ENCODE measurements around the gene STXBP5. TPM values are rescaled to one million over a fixed set of nuclear protein-coding genes. Genes with fewer than 3 reads are reported as not detected.

STXBP5 gene
- total RNA-seq, 2 donors from 2014 or later, result 9.9 to 13.6 TPM

GRCh38 chr6:147194652-147195411 is 9.4 kb upstream of the STXBP5 start:
- DNase-seq (ENCODE audit: low spot score), result no peak
- Histone ChIP-seq H3K27me3 (no peaks in the 10 kb centered on the region), H3K36me3 (no peaks in the 10 kb centered on the region), H3K4me1 (no peaks in the 10 kb centered on the region), H3K4me3 (no peak overlapping the region), H3K9me3 (no peaks in the 10 kb centered on the region), H3K27ac (no peak overlapping the region)
- no peak for TF ChIP-seq CTCF (IDR thresholded peaks at IDR 0.05)

GRCh38 chr6:147195510-147195909 is 8.7 kb upstream of the STXBP5 start:
- TF ChIP-seq CTCF (IDR thresholded peaks at IDR 0.05), result no peak
- DNase-seq (ENCODE audit: low spot score), result no peak
- Histone ChIP-seq H3K27me3 (no peaks in the 10 kb centered on the region), H3K36me3 (no peaks in the 10 kb centered on the region), H3K4me3 (no peak overlapping the region), H3K4me1 (no peaks in the 10 kb centered on the region), H3K27ac (no peak overlapping the region), H3K9me3 (no peaks in the 10 kb centered on the region)

- Histone ChIP-seq H3K4me3 (no peak overlapping the region), H3K27ac (no peak overlapping the region), H3K4me1 (no peaks in the 10 kb centered on the region), H3K9me3 (no peaks in the 10 kb centered on the region), H3K36me3 (no peaks in the 10 kb centered on the region), H3K27me3 (no peaks in the 10 kb centered on the region)
- DNase-seq (ENCODE audit: low spot score), result no peak
- no peak for TF ChIP-seq CTCF (IDR thresholded peaks at IDR 0.05)
These were observed 8.2 kb upstream of the STXBP5 start for GRCh38 chr6:147195987-147196386.

GRCh38 chr6:147200711-147201110 is 3.5 kb upstream of the STXBP5 start:
- Histone ChIP-seq H3K9me3 (no peaks in the 10 kb centered on the region), H3K27ac (no peak overlapping the region), H3K27me3 (no peaks in the 10 kb centered on the region), H3K36me3 (no peaks in the 10 kb centered on the region), H3K4me3 (no peak overlapping the region), H3K4me1 (peaks cover 0 to 5% of the 10 kb centered on the region in 2 donors)
- no peak for DNase-seq (ENCODE audit: low spot score)
- TF ChIP-seq CTCF (IDR thresholded peaks at IDR 0.05), result no peak

- H3K36me3 ChIP-seq, result no peaks in the 10 kb centered on the region
- peak overlapping the region; percentile 73 to 90 for H3K4me3 ChIP-seq
- peak overlapping the region; percentile 93 for H3K27ac ChIP-seq
- H3K9me3 ChIP-seq, result no peaks in the 10 kb centered on the region
- H3K4me1 ChIP-seq, result peaks cover 0 to 14% of the 10 kb centered on the region in 2 donors
- DNase-seq (ENCODE audit: low spot score), result no peak
- no peak for TF ChIP-seq CTCF (IDR thresholded peaks at IDR 0.05)
- H3K27me3 ChIP-seq, result no peaks in the 10 kb centered on the region
These were observed 2.2 kb upstream of the STXBP5 start for GRCh38 chr6:147201885-147202515.
